ENCODE measurements around the gene PLAC8.
"Not testable (repeated sequence)": the region's sequence is repeated elsewhere in the genome, so short reads cannot be mapped to it uniquely, and the experiment has no call there.

Gene PLAC8

GRCh38 chr4:83067058-83067639, 47.4 kb downstream of the PLAC8 start:
- DNase-seq (ENCODE audit: low spot score): no peak

DNA sequence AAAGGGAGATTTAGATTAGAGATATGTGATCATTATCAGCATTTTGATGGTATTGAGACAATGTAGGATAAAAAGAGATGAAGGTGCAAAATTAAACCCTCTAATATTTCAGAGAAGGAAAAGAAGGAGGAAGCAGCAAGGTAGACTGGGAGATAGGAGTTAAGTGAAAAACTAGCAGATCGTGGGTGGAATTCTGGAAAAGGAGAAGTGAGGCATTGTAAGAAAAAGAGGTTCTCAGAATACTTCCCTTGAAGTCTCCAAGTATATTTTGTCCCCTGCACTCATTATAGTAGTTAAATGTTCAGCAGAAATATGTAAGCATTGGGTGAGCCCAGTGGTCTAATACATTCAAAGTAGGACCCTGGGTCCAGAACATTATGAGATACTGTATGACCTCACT, 49.3 kb downstream of the PLAC8 start:
- DNase-seq (ENCODE audit: low spot score): no peak

- DNase-seq (ENCODE audit: low spot score): peak; percentile 3
These were observed 51.8 kb downstream of the PLAC8 start for GRCh38 chr4:83062739-83063138.

GRCh38 chr4:83054928-83055327, 59.6 kb downstream of the PLAC8 start:
- peak; percentile 20 for DNase-seq (ENCODE audit: low spot score)

GRCh38 chr4:83048781-83049180, 65.7 kb downstream of the PLAC8 start:
- DNase-seq (ENCODE audit: low spot score): not testable (repeated sequence)

DNA sequence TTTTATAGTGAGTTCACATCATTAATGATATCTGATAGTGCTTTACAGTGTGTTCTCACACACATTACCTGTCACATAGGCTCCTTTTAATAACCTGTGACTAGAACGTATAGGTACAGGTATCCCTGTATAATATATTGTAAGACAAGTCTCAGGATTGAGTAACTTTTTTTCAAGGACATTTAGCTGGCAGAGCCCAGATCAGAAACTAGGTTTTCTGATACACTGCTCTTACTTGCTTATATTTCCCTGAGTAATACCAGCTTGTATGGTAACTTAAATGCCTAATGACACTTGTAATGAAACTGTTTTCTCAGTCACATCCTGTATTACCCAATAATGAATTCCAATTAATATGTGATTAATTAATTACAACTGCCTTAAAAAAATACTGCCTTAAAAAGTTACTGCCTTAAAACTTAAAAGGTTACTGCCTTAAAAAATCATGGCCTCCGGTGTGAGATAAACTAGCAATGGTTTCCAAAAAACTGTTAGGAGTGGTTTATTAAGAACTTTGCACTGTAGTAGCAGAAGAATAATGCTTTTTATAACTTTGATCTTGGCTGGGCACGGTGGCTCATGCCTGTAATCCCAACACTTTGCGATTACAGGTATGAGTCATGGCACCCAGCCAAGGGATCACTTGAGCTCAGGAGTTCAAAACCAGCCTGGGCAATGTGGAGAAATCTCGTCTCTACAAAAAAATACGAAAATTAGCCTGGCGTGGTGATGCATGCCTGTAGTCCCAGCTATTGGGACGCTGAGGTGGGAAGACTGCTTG, 67.6 kb downstream of the PLAC8 start:
- DNase-seq (ENCODE audit: low spot score): no peak

DNA sequence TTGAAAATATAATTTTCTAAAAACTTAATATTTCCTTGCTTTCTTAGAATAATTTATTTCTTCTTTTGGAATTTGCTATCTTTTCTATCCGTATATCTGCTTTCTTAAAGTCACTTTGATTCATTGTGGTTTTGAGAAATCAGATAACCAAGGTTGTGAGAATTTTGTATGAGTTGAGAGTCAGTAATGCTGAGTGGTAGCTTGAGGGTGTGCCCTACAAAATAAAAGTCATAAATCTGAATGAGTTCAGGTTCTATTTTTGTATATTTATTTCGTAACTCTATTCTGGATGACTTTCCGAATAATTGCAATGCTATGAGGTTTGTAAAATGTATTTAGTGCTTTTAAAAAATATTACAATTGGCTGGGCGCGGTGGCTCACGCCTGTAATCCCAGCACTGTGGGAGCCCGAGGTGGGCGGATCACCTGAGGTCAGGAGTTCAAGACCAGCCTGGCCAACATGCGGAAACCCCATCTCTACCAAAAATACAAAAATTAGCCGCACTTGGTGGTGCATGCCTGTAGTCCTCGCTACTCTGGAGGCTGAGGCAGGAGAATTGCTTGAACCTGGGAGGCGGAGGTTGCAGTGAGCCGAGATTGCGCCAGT, 70.6 kb downstream of the PLAC8 start:
- DNase-seq (ENCODE audit: low spot score): peak; percentile 64

DNA sequence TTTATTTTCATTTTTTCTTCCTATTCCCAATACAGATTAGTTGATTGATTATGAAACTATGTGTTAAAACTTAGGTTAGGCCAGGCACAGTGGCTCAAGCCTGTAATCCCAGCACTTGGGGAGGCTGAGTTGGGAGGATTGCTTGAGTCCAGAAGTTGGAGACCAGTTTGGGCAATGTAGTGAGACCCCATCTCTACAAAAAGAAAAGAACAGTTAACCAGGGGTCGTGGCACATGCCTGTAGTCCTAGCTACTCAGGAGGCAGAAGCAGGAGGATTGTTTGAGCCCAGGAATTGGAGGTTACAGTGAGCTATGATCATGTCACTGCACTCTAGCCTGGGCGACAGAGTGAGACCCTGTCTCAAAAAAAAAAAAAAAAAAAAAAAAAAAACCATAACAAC, 71.4 kb downstream of the PLAC8 start:
- DNase-seq (ENCODE audit: low spot score): not testable (repeated sequence)

- no peak for DNase-seq (ENCODE audit: low spot score)
These were observed 74.3 kb downstream of the PLAC8 start for GRCh38 chr4:83040269-83040668.

All from GM03348 (cell line).